ENCODE data around the gene R3HDM4. TPM values are rescaled to one million over a fixed set of nuclear protein-coding genes. Genes with fewer than 3 reads are reported as not detected.

The R3HDM4 gene
- total and polyA plus RNA-seq, 11 donors, result 17.1 to 47.1 (median 24.2) TPM

DNA sequence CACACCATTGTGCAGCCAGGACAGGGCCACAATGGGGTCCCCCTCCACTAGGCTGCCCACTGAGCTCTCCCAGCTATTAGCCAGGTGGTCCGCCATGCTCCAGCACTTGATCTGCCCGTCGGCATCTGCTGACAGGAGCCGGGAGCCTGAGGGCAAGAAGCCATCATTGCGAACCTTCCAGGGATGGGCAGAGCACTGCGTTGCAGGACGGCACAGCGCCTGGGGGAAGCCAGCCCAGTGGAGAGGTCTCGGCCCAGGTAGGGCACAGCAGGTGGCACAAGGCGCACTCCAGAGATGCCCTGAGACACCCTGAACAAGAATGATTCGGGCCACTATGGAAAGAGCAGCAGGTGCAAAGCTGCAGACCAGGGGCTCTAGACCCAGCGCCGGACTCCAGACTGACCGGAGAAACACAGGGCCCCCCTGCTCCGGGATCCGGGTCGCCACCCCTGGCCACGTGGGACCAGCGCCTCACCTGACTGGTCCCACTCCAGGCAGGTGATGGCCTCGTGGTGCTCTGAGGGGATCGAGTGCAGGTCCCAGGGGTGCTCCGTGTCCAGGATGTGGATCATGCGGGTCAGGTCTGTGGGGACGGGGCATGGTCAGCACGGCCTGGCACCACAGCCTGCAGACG, 23.2 kb downstream of the R3HDM4 start:
- H3K4me1 ChIP-seq, result peaks cover 0 to 16% (median 6%) of the 10 kb centered on the region in 12 donors
- DNase-seq, result no peak
- no peak for ATAC-seq
- intact Hi-C loops (cut with DNase I), result no loop called here
- H3K9me3 ChIP-seq, result no peaks in the 10 kb centered on the region
- H3K27me3 ChIP-seq, result no peaks in the 10 kb centered on the region
- WGBS, 4 donors, result 88 to 93% (median 90%) methylated on average over 11 to 26 of the region's 26 CpGs
- TF ChIP-seq POLR2A (IDR thresholded peaks at IDR 0.05), result no peak
- TF ChIP-seq, protein P1, sequence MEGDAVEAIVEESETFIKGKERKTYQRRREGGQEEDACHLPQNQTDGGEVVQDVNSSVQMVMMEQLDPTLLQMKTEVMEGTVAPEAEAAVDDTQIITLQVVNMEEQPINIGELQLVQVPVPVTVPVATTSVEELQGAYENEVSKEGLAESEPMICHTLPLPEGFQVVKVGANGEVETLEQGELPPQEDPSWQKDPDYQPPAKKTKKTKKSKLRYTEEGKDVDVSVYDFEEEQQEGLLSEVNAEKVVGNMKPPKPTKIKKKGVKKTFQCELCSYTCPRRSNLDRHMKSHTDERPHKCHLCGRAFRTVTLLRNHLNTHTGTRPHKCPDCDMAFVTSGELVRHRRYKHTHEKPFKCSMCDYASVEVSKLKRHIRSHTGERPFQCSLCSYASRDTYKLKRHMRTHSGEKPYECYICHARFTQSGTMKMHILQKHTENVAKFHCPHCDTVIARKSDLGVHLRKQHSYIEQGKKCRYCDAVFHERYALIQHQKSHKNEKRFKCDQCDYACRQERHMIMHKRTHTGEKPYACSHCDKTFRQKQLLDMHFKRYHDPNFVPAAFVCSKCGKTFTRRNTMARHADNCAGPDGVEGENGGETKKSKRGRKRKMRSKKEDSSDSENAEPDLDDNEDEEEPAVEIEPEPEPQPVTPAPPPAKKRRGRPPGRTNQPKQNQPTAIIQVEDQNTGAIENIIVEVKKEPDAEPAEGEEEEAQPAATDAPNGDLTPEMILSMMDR (IDR thresholded peaks at IDR 0.05), result no peak
- no peak overlapping the region for H3K27ac ChIP-seq
- H3K36me3 ChIP-seq, result peaks cover 0 to 58% (median 41%) of the 10 kb centered on the region in 9 donors
- no peak overlapping the region for H3K4me3 ChIP-seq

DNA sequence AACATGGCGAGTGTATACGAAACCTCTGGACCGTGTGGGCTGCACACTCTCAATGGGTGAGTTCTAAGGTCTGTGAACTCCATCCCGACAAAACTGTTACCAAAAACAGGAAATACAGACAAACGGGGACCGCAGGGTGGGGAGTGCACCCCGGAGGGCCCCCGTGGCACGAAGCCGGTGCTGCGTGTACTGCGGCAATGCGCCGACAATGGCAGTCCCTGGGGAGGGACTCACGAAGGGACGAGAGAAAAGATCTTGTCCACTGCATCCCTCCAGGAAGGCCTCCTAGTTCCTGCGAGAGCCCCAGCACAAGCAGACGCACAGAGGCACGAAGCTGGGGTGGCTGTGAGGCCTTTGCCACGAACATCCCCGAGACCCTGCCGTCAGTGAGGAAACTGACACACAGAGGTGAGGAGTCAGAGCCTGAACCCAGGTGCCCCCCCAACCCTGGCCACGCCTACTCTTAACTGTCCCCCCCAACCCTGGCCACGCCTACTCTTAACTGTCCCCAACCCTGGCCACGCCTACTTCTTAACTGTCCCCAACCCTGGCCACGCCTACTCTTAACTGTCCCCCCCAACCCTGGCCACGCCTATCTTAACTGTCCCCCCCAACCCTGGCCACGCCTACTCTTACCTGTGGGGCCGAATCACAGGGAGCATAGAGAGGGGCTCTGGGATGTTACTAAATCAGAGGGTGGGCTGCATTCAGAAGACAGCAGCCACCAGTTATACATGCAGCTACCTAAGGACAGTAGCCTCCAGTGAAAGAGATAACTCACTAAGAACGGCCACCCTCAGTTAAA, 24.2 kb downstream of the R3HDM4 start:
- DNase-seq (no peak), ATAC-seq (no peak)
- Histone ChIP-seq H3K4me3 (no peak overlapping the region), H3K4me1 (peaks cover 0 to 14% (median 6%) of the 10 kb centered on the region in 12 donors), H3K9me3 (no peaks in the 10 kb centered on the region), H3K27ac (no peak overlapping the region), H3K27me3 (no peaks in the 10 kb centered on the region), H3K36me3 (peaks cover 0 to 68% (median 50%) of the 10 kb centered on the region in 9 donors)
- WGBS, 4 donors, result 87 to 94% (median 92%) methylated on average over 30 of the region's 30 CpGs
- no peak for TF ChIP-seq POLR2A (IDR thresholded peaks at IDR 0.05)
- TF ChIP-seq, protein P1 (IDR thresholded peaks at IDR 0.05), result no peak
- intact Hi-C loops (cut with DNase I), result no loop called here

DNA sequence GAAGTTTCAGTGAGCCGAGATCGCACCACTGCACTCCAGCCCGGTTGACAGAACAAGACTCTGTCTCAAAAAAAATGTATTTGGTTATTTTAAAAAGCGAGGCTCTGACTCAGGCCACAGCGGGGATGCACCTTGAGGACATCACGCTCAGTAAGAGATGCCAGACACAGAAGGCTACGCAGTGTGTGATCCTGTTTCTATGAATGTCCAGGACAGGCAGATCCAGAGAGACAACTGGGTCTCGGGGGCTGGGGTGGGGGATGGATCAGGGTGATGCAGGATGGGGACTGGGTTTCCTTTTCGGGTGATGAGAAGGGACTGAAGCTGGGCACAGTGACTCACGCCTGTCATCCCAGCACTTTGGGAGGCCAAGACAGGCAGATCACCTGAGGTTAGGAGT, 25.4 kb downstream of the R3HDM4 start:
- H3K36me3 ChIP-seq, result peaks cover 0 to 77% (median 59%) of the 10 kb centered on the region in 9 donors
- peaks cover 0 to 10% (median 4%) of the 10 kb centered on the region in 12 donors for H3K4me1 ChIP-seq
- WGBS, 4 donors, result 91 to 97% (median 95%) methylated on average over 10 of the region's 10 CpGs
- TF ChIP-seq, protein P1 (IDR thresholded peaks at IDR 0.05), result no peak
- no peak for TF ChIP-seq POLR2A (IDR thresholded peaks at IDR 0.05)
- H3K4me3 ChIP-seq, result no peak overlapping the region
- DNase-seq (no peak), ATAC-seq (no peak)
- H3K9me3 ChIP-seq, result no peaks in the 10 kb centered on the region
- H3K27ac ChIP-seq, result no peak overlapping the region
- no peaks in the 10 kb centered on the region for H3K27me3 ChIP-seq
- intact Hi-C loops (cut with DNase I), result no loop called here

DNA sequence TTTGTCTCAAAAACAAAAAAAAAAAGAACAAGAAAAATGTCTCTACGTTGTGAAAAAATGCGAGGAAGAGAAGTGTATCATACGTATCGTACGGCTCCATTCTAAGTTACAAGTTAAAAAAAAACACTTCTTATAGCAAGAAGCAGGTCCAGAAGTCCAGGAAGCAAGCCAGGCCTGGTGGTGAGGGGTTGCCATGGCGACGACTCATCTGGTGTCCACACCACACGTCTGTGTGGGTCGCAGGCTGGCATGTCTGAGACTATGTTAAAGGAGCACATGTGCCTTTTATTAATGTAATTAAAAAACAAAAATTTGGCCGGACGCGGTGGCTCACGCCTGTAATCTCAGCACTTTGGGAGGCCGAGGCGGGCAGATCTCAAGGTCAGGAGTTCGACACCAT, 25.9 kb downstream of the R3HDM4 start:
- 83 to 86% (median 84%) methylated on average over 16 of the region's 16 CpGs for WGBS, 4 donors
- Histone ChIP-seq H3K36me3 (peaks cover 0 to 82% (median 64%) of the 10 kb centered on the region in 9 donors), H3K4me3 (no peak overlapping the region), H3K27me3 (no peaks in the 10 kb centered on the region), H3K27ac (no peak overlapping the region), H3K9me3 (no peaks in the 10 kb centered on the region), H3K4me1 (peaks cover 0 to 8% (median 2%) of the 10 kb centered on the region in 12 donors)
- TF ChIP-seq, protein P1 (IDR thresholded peaks at IDR 0.05), result no peak
- no peak for TF ChIP-seq POLR2A (IDR thresholded peaks at IDR 0.05)
- DNase-seq, result no peak
- ATAC-seq, result no peak
- intact Hi-C loops (cut with DNase I), result no loop called here

Measured in heart left ventricle (tissue), 16 donors.